ENCODE results near the gene ZDHHC8.

Gene ZDHHC8

DNA sequence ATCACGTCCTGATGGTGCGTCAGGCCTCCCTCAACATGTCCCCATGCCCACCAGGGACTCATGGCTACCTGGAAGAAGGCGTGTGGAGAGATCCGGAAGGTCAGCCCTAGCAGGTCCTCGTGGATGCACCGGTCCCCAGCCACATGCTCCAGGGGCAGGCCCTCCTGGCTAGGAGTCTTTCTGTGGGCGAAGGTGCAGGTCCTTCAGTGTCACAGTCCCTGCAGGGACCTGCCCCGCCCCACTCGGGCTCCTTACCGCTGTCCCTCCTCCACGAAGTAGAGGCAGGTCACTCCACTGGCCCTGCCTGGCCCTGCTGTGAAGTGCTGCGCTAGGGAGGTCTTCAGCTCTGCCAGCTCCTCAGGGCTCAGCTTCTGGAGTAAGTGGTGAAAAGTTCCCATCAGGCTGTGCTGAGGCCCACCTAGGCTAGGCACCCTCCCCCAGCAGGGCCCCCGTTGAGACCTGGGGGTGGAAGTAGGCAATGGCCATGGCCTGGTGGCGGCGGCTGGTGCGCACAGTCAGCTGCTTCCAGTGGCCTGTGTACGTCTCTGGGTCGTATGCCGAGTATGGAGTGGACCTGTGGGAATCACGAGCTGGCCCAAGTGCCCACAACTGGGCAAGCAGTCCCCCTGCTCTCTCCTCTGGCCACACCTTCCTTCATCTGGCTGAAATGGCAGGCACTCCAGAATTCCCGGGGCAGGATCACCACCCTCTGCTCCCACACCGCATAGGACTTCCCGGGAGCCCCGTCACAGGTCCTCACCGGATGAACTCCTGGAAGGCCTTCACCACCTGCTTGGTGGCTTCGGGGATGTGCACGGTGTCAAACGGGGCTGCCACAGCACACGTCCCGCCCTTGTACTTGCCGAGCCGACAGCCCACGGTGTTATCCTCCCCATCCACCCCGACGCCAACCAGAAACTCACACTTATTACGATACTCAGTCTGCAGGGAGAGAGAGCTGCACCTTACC is 16.8 kb upstream of the ZDHHC8 start:
- DNase-seq = no peak

- no peak for DNase-seq
These were observed 15.8 kb upstream of the ZDHHC8 start, which contains the start of gene RANBP1 for GRCh38 chr22:20115691-20116375. Gene RANBP1 (plus strand): TSS chr22:20116104. CDS start chr22:20116185, 81 bp downstream.

GRCh38 chr22:20116376-20116950 is 15.1 kb upstream of the ZDHHC8 start:
- DNase-seq = no peak

GRCh38 chr22:20116951-20117632 is 14.5 kb upstream of the ZDHHC8 start, which contains the start of gene TRMT2A:
Gene TRMT2A (minus strand): TSS chr22:20117226. CDS start chr22:20116906, 320 bp downstream.
- peak; percentile 97 to 99 for DNase-seq

DNA sequence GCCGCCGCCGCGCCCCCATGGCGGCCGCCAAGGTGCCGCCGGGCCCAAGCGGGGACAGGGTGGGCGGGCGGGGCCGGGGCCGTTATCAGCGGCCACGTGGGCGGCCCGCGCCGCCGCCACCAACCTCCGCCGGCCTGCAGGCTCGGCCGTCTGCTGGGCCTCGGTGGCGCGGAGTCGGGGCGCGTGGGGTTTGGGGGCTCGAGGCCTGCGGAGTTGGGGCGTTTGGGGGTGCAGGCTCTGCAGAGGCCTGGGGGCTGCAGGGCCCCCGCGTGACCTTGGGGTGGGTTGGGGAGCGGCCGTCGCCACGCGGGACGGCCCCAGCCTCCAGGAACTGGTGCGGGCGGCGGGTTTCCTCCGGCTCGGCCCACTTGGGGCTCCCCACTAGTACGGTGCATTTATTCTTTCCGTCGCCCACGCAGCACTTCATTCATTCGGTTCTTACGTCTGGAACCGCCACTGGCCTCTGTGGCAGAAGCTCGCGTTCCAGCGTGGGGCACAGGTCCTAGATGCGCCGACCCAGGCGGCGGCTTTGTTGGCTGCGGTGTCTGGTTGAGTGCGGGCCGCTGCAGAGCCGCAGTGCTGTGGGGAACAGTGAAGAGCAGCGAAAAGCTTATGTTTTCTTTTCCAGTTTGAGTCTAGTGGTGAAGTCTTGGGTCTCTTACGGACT is 13.8 kb upstream of the ZDHHC8 start:
- peak in 1 of 2 experiments; percentile 41 for DNase-seq

DNA sequence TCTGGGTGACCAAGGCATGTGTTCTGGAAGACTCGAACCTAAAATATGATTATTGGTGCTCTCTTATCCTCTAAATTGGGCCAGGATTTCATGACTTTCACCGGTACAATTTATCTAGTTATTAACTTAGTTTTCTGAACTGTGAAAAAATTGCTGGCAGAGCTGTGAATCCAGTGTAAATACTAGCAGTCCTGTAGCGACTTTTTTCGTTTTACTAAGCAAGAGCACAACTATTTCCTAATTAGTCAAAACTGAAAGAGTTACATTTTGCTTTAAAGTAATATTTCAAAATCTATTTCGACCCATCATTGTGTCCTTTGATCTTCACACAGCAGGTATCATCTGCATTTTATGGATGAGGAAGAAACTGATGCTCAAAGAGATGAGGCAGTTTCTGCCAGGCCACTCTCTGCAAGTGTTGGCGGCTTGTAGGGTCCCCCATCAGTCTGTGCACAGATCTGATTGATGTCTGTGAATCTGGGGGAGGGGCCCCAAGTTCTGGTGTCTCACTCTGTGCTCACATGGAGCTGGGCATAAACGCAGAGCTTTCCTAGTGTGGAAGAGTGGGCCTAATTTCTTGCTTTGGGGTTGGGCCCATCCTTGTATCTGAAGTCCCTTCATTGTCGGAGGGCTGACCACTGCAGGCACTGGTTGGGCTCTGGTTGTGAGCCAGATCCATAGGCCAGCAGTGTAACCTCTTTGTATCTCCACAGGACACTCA is 13.1 kb upstream of the ZDHHC8 start:
- DNase-seq = no peak

- DNase-seq = no peak
These were observed 9.7 kb upstream of the ZDHHC8 start for GRCh38 chr22:20121856-20122415.

GRCh38 chr22:20123366-20124082 is 8.1 kb upstream of the ZDHHC8 start:
- no peak for DNase-seq

DNA sequence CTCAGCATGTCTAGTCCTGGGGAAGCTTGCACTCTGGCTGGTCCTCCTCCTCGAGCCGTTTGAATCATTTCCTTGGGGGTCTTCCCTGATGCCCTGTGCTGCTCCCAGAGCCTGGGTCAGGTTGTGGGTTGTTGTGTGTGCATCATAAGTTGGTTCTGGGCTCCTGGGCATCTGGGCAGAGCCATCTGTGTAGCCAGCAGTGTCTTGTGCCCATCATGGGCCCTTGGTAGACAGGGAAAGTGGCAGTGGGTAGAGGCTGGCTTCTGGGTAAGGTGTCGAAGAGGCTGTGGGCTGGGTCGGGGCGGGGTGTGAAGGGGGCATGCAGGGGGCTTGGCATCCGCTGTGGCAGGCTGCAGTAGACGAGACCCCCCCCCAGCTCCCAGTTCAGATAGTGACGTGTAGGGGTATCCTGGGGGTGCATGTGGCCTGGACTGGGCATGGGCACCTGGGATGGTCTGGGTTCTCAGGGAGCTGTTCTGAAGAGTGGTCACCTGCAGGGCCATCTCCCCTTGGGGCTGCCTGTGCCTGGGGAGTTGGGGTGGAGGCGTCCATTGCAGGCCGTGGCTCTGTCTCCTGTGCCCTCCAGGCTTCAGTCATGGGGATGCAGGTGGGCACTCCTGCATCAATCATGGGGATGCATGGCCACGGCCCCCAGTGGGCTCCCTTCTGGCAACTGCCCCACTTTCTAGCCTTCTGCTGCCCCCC is 7.4 kb upstream of the ZDHHC8 start:
- no peak for DNase-seq

- DNase-seq = no peak
These were observed 6.1 kb upstream of the ZDHHC8 start for GRCh38 chr22:20125201-20126174.

- no peak for DNase-seq
These were observed 5.1 kb upstream of the ZDHHC8 start for GRCh38 chr22:20126284-20127029.

- no peak for DNase-seq
These were observed 4.2 kb upstream of the ZDHHC8 start for GRCh38 chr22:20127318-20127868.

DNA sequence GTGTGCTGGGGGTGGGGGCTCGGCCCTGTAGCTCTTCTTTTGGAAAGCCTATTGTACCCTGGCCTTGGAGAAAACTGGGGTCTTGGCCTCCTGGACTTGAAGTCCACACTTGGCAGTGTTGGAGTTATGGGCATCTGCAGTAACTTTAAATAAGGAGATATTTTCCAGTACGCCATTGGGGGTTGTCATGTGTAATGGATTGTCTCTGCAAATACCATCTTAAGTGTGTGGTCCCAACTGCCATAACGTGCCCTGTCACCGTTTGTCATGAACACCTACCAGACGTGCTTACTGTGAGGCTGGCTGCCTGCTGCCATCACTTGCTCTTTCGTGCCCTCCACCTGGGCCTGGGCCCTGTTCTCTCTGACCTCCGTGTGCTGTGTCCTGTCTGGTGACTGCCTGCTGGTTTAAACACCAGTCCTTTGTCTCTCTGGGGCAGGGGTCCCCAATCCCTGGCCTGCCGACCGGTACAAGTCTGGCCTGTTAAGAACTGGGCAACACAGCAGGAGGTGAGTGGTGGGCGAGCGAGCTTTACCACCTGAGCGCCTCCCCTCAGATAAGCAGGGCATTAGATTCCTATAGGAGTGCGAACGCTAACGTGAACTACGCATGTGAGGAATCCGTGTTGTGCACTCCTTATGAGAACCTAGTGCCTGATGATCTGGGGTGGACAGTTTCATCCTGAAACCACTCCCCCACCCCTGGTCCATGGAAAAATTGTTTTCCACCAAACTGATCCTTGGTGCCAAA is 3.6 kb upstream of the ZDHHC8 start:
- no peak for DNase-seq

DNA sequence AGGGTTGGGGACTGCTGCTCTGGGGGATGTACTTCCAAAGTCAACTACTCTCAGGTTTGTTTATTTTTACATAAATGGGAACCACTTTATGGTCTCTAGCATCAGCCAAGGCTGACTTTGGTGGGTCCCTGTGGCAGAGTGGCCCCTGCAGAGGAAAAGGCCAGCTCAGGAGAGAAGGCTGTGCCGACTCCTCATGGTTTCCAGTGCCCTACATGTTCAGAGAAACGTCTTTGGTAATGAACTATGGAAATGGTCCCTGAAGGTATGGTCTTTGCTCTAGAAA is 3.0 kb upstream of the ZDHHC8 start:
- DNase-seq = no peak

- DNase-seq = peak in 1 of 2 experiments; percentile 60
These were observed 2.5 kb upstream of the ZDHHC8 start for GRCh38 chr22:20128902-20129746.

DNA sequence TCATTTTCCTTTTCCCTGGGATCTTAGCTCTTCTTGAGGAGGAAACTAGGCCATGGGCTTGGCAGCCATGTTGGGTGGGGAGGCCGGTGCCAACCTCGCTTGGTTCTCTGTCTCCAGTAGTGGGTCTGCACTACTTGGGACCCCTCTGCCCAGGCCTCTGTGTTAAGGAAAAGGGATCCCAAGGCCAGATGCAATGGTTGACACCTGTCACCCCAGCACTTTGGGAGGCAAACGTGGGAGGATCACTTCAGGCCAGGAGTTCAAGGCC is 1.9 kb upstream of the ZDHHC8 start:
- DNase-seq = no peak
